Measurements from ENCODE around the gene CATSPERD.
"Not testable (repeated sequence)": the region's sequence is repeated elsewhere in the genome, so short reads cannot be mapped to it uniquely, and the experiment has no call there.

The CATSPERD gene

GRCh38 chr19:5762608-5763217, 42.3 kb downstream of the CATSPERD start:
- TF ChIP-seq POLR2AphosphoS5 (IDR thresholded peaks at IDR 0.05; ENCODE audit: low read depth, low read length) (no peak), TAF1 (IDR thresholded peaks at IDR 0.05; ENCODE audit: borderline replicate concordance, low read depth, low read length) (no peak), POLR2A (IDR thresholded peaks at IDR 0.05; ENCODE audit: low read depth, low read length) (no peak)
- no peak for FAIRE-seq

GRCh38 chr19:5765220-5765619, 44.8 kb downstream of the CATSPERD start:
- no peak for DNase-seq (ENCODE audit: insufficient read length)
- no peak for FAIRE-seq
- TF ChIP-seq TAF1 (IDR thresholded peaks at IDR 0.05; ENCODE audit: borderline replicate concordance, low read depth, low read length) (no peak), POLR2AphosphoS5 (IDR thresholded peaks at IDR 0.05; ENCODE audit: low read depth, low read length) (no peak), POLR2A (IDR thresholded peaks at IDR 0.05; ENCODE audit: low read depth, low read length) (no peak)

More at GRCh38 chr19:5762608-5763217, 42.3 kb downstream of the CATSPERD start:
- DNase-seq (ENCODE audit: insufficient read length): no peak

- TF ChIP-seq POLR2A (IDR thresholded peaks at IDR 0.05; ENCODE audit: low read depth, low read length) (no peak), TAF1 (IDR thresholded peaks at IDR 0.05; ENCODE audit: borderline replicate concordance, low read depth, low read length) (no peak), POLR2AphosphoS5 (IDR thresholded peaks at IDR 0.05; ENCODE audit: low read depth, low read length) (no peak)
- DNase-seq (ENCODE audit: insufficient read length) (no peak), FAIRE-seq (no peak)
These were observed 47.5 kb downstream of the CATSPERD start for GRCh38 chr19:5767949-5768348.

DNA sequence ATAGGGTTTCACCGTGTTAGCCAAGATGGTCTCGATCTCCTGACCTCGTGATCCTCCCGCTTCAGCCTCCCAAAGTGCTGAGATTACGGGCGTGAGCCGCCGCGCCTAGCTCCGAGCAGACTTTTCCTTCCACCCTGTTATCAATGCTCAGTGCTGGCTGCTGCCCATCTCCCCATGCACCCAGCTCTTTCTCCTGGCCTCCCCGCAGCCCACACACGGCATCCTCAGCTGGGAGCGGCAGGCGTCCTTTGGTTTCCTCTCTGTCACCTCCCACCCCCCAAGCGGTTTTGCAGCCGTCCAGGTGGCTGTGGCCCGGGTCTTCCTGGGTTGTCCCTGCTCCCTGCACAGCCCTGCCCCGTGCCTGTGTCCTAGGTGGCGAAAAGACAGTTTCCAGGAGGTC, 52.0 kb downstream of the CATSPERD start:
- FAIRE-seq: no peak
- DNase-seq (ENCODE audit: insufficient read length): no peak

GRCh38 chr19:5773276-5773675, 52.8 kb downstream of the CATSPERD start:
- TF ChIP-seq POLR2A (IDR thresholded peaks at IDR 0.05; ENCODE audit: low read depth, low read length) (no peak), POLR2AphosphoS5 (IDR thresholded peaks at IDR 0.05; ENCODE audit: low read depth, low read length) (no peak), TAF1 (IDR thresholded peaks at IDR 0.05; ENCODE audit: borderline replicate concordance, low read depth, low read length) (no peak)
- no peak for DNase-seq (ENCODE audit: insufficient read length)
- no peak for FAIRE-seq

More for the DNA sequence above, 52.0 kb downstream of the CATSPERD start:
- TF ChIP-seq POLR2AphosphoS5 (IDR thresholded peaks at IDR 0.05; ENCODE audit: low read depth, low read length): no peak
- TF ChIP-seq POLR2A (IDR thresholded peaks at IDR 0.05; ENCODE audit: low read depth, low read length): no peak
- TF ChIP-seq TAF1 (IDR thresholded peaks at IDR 0.05; ENCODE audit: borderline replicate concordance, low read depth, low read length): no peak

DNA sequence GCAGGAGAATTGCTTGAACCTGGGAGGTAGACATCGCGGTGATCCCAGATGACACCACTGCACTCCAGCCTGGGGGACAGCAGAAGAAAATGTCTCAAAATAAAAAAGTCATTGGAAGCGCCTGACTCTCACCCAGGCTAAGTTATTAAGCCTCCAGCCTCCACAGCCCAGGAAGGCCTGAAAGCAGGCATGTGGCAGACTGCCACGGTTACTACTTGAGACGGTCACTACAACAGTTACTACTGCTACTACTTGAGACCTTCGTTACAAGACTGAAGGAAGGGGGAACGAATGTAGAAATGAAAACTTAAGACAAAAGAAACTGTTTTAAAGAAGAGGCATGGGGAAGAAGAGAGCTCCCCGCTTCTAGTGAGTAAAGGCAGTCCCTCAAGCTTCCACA, 54.5 kb downstream of the CATSPERD start:
- no peak for DNase-seq (ENCODE audit: insufficient read length)
- TF ChIP-seq POLR2AphosphoS5 (IDR thresholded peaks at IDR 0.05; ENCODE audit: low read depth, low read length): no peak
- TF ChIP-seq TAF1 (IDR thresholded peaks at IDR 0.05; ENCODE audit: borderline replicate concordance, low read depth, low read length): no peak
- no peak for TF ChIP-seq POLR2A (IDR thresholded peaks at IDR 0.05; ENCODE audit: low read depth, low read length)
- no peak for FAIRE-seq

DNA sequence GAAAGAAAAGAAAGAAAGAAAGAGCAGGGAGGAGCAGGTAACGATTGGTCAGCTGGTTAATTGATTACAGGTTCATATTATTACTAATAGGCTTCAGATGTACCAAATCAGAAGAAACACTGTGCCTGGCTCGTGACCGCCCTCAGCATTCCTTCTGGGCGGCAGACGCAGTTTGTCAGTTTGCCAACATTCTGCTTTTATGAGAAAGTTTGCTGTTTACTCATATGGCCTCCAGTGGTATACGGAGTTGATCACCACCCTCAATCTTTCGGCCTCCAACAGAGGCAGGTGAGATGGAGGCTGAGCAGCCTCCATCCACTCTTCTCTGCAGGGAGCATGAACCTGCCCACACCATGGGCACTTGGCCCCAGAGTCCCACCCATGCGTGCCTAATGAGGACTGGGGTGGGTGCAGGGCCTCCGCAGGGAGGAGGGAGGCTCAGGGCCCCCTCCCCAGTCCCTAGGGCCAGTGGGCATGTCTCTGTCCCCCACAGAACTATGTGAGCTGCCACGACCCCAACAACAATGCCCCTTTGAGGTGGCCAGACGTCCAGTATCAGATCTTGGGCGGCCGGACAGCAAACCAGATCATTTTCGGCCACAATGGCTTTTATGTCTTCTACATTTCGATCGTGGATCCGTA, 55.4 kb downstream of the CATSPERD start:
- FAIRE-seq (no peak), DNase-seq (ENCODE audit: insufficient read length) (no peak)
- TF ChIP-seq TAF1 (IDR thresholded peaks at IDR 0.05; ENCODE audit: borderline replicate concordance, low read depth, low read length): no peak
- no peak for TF ChIP-seq POLR2AphosphoS5 (IDR thresholded peaks at IDR 0.05; ENCODE audit: low read depth, low read length)
- TF ChIP-seq POLR2A (IDR thresholded peaks at IDR 0.05; ENCODE audit: low read depth, low read length): no peak

DNA sequence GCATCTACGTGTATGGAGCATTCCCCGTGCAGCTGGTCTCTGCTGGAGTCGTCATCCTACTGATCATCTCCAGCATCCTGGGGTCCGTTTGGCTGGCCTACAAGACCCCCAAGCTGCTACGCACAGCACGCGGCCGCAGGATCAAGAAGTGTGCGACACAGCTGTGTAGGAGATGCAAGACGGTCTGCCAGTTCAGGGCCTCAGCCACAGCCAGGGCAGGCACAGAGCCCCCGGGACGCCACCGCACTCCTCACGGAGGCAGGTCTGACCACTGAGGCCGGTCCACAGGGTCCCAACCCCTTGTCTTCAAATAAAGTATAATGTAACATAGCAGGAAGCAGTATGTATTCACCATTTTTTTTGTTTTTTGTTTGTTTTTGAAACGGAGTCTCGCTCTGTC, 58.0 kb downstream of the CATSPERD start:
- FAIRE-seq (no peak), DNase-seq (ENCODE audit: insufficient read length) (no peak)
- TF ChIP-seq POLR2A (IDR thresholded peaks at IDR 0.05; ENCODE audit: low read depth, low read length) (no peak), TAF1 (IDR thresholded peaks at IDR 0.05; ENCODE audit: borderline replicate concordance, low read depth, low read length) (no peak), POLR2AphosphoS5 (IDR thresholded peaks at IDR 0.05; ENCODE audit: low read depth, low read length) (no peak)

- not testable (repeated sequence) for FAIRE-seq
These were observed 60.5 kb downstream of the CATSPERD start for GRCh38 chr19:5780916-5781315.

DNA sequence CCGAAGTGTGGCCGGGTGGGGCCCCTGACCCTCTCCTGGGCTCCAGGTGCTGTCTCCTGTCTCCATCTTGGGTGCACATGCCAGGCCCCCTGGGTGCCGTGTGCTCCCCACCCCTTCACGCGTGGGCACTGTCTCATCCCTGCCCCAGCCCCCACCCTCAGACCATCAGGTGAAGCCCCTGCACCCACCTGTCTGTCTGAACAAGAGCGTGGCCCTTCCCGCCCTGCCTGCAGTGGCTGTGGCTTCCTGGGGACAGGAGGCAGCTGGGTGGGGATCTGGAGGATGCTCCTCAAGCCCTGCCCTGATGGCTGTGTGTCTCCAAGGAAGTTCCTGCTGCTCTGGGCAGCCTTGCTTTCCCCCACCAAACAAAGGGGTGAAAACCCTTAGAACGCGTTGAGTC, 61.9 kb downstream of the CATSPERD start:
- no peak for FAIRE-seq
- no peak for DNase-seq (ENCODE audit: insufficient read length)
- TF ChIP-seq POLR2AphosphoS5 (IDR thresholded peaks at IDR 0.05; ENCODE audit: low read depth, low read length) (peak; percentile 62), POLR2A (IDR thresholded peaks at IDR 0.05; ENCODE audit: low read depth, low read length) (peak; percentile 48; the same call in 1 of the 2 replicates), TAF1 (IDR thresholded peaks at IDR 0.05; ENCODE audit: borderline replicate concordance, low read depth, low read length) (no peak)

More at GRCh38 chr19:5780916-5781315, 60.5 kb downstream of the CATSPERD start:
- not testable (repeated sequence) for DNase-seq (ENCODE audit: insufficient read length)

- DNase-seq (ENCODE audit: insufficient read length) (no peak), FAIRE-seq (no peak)
- no peak for TF ChIP-seq TAF1 (IDR thresholded peaks at IDR 0.05; ENCODE audit: borderline replicate concordance, low read depth, low read length)
- no peak for TF ChIP-seq POLR2A (IDR thresholded peaks at IDR 0.05; ENCODE audit: low read depth, low read length)
These were observed 62.8 kb downstream of the CATSPERD start for GRCh38 chr19:5782945-5783919.

Measured in GM12892 (cell line).